ENCODE measurements around the gene FOXN3. TPM values are rescaled to one million over a fixed set of nuclear protein-coding genes. Genes with fewer than 3 reads are reported as not detected.

The FOXN3 gene
- total and polyA plus RNA-seq, 3 experiments from 2014 or later: 73.9 to 136 (median 74.8) TPM

GRCh38 chr14:89284333-89285058 is 132.5 kb downstream of the FOXN3 start:
- Mint-ChIP-seq H3K4me1 (peaks cover 48 to 62% (median 53%) of the 10 kb centered on the region in 3 donors), H3K9me3 (no peaks in the 10 kb centered on the region), H3K36me3 (peaks cover 0 to 19% (median 3%) of the 10 kb centered on the region in 3 donors), H3K27me3 (no peaks in the 10 kb centered on the region), H3K27ac (no peak overlapping the region), H3K4me3 (no peak overlapping the region)
- Histone ChIP-seq H3K9me3 (ENCODE audit: low read length) (no peaks in the 10 kb centered on the region), H3K4me3 (ENCODE audit: low read length) (no peak overlapping the region), H3K4me1 (ENCODE audit: insufficient read depth, low read length) (peaks cover 12% of the 10 kb centered on the region), H3K36me3 (ENCODE audit: insufficient read depth, low read length) (peaks cover 7% of the 10 kb centered on the region), H3K27me3 (ENCODE audit: insufficient read depth, low read length, poor library complexity, severe bottlenecking) (no peaks in the 10 kb centered on the region), H3K27ac (ENCODE audit: low read depth, low read length) (no peak overlapping the region)
- DNase-seq: no peak
- CTCF ChIA-PET: no interaction called here
- POLR2A ChIA-PET: no interaction called here

DNA sequence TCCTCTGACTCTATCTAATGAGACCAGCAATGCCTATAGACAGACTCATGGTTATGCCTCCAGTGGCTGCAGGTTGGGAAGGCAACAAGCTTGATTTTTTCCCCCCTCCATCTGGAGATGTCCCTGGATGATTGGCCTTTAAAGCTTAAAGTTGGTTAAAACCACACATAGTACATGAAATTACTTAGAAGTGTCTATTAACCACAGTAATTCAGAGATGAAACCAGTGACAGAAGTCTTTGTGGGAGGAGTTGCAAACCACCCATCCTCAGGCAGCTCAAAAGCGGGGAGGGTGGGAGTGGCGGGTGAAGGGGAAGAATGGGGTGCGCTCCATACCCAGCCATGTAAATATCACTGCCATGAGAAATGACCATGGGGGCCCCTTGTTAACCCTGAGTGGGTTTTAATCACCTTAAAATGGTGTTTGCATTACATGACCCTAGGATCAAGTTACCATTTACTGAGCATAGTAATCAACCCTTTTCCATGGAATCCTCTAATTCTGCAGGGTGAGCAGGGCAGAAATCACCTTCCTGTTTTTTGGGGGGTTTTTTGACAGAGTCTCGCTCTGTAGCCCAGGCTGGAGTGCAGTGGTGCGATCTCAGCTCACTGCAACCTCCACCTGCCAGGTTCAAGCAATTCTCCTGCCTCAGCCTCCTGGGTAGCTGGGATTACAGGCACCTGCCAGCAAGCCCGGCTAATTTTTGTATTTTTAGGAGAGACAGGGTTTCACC is 133.5 kb downstream of the FOXN3 start:
- H3K4me1 Mint-ChIP-seq: peaks cover 51 to 70% (median 63%) of the 10 kb centered on the region in 3 donors
- DNase-seq: peak in 1 of 5 donors; percentile 14
- H3K36me3 Mint-ChIP-seq: peaks cover 0 to 28% (median 7%) of the 10 kb centered on the region in 3 donors
- no peak overlapping the region for H3K4me3 ChIP-seq (ENCODE audit: low read length)
- H3K27me3 Mint-ChIP-seq: no peaks in the 10 kb centered on the region
- peaks cover 7% of the 10 kb centered on the region for H3K36me3 ChIP-seq (ENCODE audit: insufficient read depth, low read length)
- peaks cover 12% of the 10 kb centered on the region for H3K4me1 ChIP-seq (ENCODE audit: insufficient read depth, low read length)
- no peaks in the 10 kb centered on the region for H3K27me3 ChIP-seq (ENCODE audit: insufficient read depth, low read length, poor library complexity, severe bottlenecking)
- ChIA-PET POLR2A (interaction anchor here (0.7 kb wide), 1 partner anchor 134 kb away, joined by 3 read pairs; no protein-coding TSS in a partner anchor), CTCF (no interaction called here)
- H3K9me3 ChIP-seq (ENCODE audit: low read length): no peaks in the 10 kb centered on the region
- H3K9me3 Mint-ChIP-seq: no peaks in the 10 kb centered on the region
- no peak overlapping the region for H3K27ac ChIP-seq (ENCODE audit: low read depth, low read length)
- peak overlapping the region in 3 of 8 donors; percentile 5 to 18 (median 17) for H3K27ac Mint-ChIP-seq
- peak overlapping the region in 2 of 7 donors; percentile 17 to 48 for H3K4me3 Mint-ChIP-seq

GRCh38 chr14:89282191-89282590 is 134.8 kb downstream of the FOXN3 start:
- ChIA-PET CTCF (no interaction called here), POLR2A (no interaction called here)
- peaks cover 0 to 30% (median 8%) of the 10 kb centered on the region in 3 donors for H3K36me3 Mint-ChIP-seq

DNA sequence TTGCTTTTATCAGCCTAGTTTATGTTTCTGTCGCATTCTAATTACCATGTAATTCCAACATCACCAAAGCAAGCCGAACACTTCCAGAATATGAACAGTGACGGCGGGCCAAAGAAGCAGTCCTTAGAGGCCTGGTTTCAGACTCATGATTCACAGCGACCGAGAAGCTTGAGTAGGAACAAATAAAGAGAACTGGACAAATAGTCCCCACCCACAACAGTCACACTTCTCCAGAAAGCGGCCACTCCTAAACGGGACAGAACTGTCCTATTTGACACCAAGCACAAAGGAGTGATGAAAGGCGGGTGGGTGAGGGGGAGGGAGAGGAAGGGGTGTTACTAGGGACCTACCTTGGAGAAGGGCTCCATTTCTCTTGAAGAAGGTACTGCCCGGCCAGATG is 136.4 kb downstream of the FOXN3 start:
- Mint-ChIP-seq H3K36me3 (peaks cover 0 to 33% (median 8%) of the 10 kb centered on the region in 3 donors), H3K27ac (no peak overlapping the region), H3K4me1 (peaks cover 67 to 87% (median 80%) of the 10 kb centered on the region in 3 donors), H3K4me3 (no peak overlapping the region), H3K27me3 (no peaks in the 10 kb centered on the region), H3K9me3 (no peaks in the 10 kb centered on the region)
- Histone ChIP-seq H3K4me1 (ENCODE audit: insufficient read depth, low read length) (peaks cover 25% of the 10 kb centered on the region), H3K9me3 (ENCODE audit: low read length) (no peaks in the 10 kb centered on the region), H3K4me3 (ENCODE audit: low read length) (no peak overlapping the region), H3K36me3 (ENCODE audit: insufficient read depth, low read length) (peaks cover 7% of the 10 kb centered on the region), H3K27ac (ENCODE audit: low read depth, low read length) (no peak overlapping the region), H3K27me3 (ENCODE audit: insufficient read depth, low read length, poor library complexity, severe bottlenecking) (no peaks in the 10 kb centered on the region)
- ChIA-PET POLR2A (no interaction called here), CTCF (no interaction called here)
- no peak for DNase-seq

More at GRCh38 chr14:89282191-89282590, 134.8 kb downstream of the FOXN3 start:
- H3K27ac ChIP-seq (ENCODE audit: low read depth, low read length): no peak overlapping the region
- no peak overlapping the region for H3K4me3 ChIP-seq (ENCODE audit: low read length)
- peaks cover 7% of the 10 kb centered on the region for H3K36me3 ChIP-seq (ENCODE audit: insufficient read depth, low read length)
- no peaks in the 10 kb centered on the region for H3K27me3 ChIP-seq (ENCODE audit: insufficient read depth, low read length, poor library complexity, severe bottlenecking)
- Mint-ChIP-seq H3K4me1 (peaks cover 56 to 76% (median 72%) of the 10 kb centered on the region in 3 donors), H3K27ac (no peak overlapping the region), H3K9me3 (no peaks in the 10 kb centered on the region), H3K27me3 (no peaks in the 10 kb centered on the region), H3K4me3 (no peak overlapping the region)
- peaks cover 12% of the 10 kb centered on the region for H3K4me1 ChIP-seq (ENCODE audit: insufficient read depth, low read length)
- no peaks in the 10 kb centered on the region for H3K9me3 ChIP-seq (ENCODE audit: low read length)
- no peak for DNase-seq

GRCh38 chr14:89279649-89280232 is 137.3 kb downstream of the FOXN3 start:
- H3K4me1 Mint-ChIP-seq: peaks cover 70 to 87% (median 82%) of the 10 kb centered on the region in 3 donors
- Histone ChIP-seq H3K4me3 (ENCODE audit: low read length) (no peak overlapping the region), H3K27ac (ENCODE audit: low read depth, low read length) (no peak overlapping the region), H3K4me1 (ENCODE audit: insufficient read depth, low read length) (peaks cover 28% of the 10 kb centered on the region), H3K9me3 (ENCODE audit: low read length) (no peaks in the 10 kb centered on the region), H3K27me3 (ENCODE audit: insufficient read depth, low read length, poor library complexity, severe bottlenecking) (no peaks in the 10 kb centered on the region), H3K36me3 (ENCODE audit: insufficient read depth, low read length) (peaks cover 7% of the 10 kb centered on the region)
- no peak overlapping the region for H3K4me3 Mint-ChIP-seq
- CTCF ChIA-PET: no interaction called here
- POLR2A ChIA-PET: no interaction called here
- H3K27me3 Mint-ChIP-seq: no peaks in the 10 kb centered on the region
- no peaks in the 10 kb centered on the region for H3K9me3 Mint-ChIP-seq
- DNase-seq: no peak
- no peak overlapping the region for H3K27ac Mint-ChIP-seq
- H3K36me3 Mint-ChIP-seq: peaks cover 0 to 36% (median 9%) of the 10 kb centered on the region in 3 donors

GRCh38 chr14:89277203-89277602 is 139.8 kb downstream of the FOXN3 start:
- DNase-seq: no peak

GRCh38 chr14:89276424-89276975 is 140.5 kb downstream of the FOXN3 start:
- peak overlapping the region in 3 of 7 donors; percentile 18 to 49 (median 44) for H3K4me3 Mint-ChIP-seq
- Histone ChIP-seq H3K4me1 (ENCODE audit: insufficient read depth, low read length) (peaks cover 17% of the 10 kb centered on the region), H3K4me3 (ENCODE audit: low read length) (no peak overlapping the region), H3K27me3 (ENCODE audit: insufficient read depth, low read length, poor library complexity, severe bottlenecking) (no peaks in the 10 kb centered on the region), H3K36me3 (ENCODE audit: insufficient read depth, low read length) (peaks cover 7% of the 10 kb centered on the region), H3K27ac (ENCODE audit: low read depth, low read length) (no peak overlapping the region), H3K9me3 (ENCODE audit: low read length) (no peaks in the 10 kb centered on the region)
- POLR2A ChIA-PET: no interaction called here
- H3K27me3 Mint-ChIP-seq: no peaks in the 10 kb centered on the region
- H3K36me3 Mint-ChIP-seq: peaks cover 0 to 38% (median 11%) of the 10 kb centered on the region in 3 donors
- H3K4me1 Mint-ChIP-seq: peaks cover 66 to 80% (median 75%) of the 10 kb centered on the region in 3 donors
- no peaks in the 10 kb centered on the region for H3K9me3 Mint-ChIP-seq
- CTCF ChIA-PET: no interaction called here
- DNase-seq: peak in 2 of 5 donors; percentile 1 to 4
- peak overlapping the region; percentile 10 to 94 (median 76) for H3K27ac Mint-ChIP-seq

More at GRCh38 chr14:89277203-89277602, 139.8 kb downstream of the FOXN3 start:
- Histone ChIP-seq H3K9me3 (ENCODE audit: low read length) (no peaks in the 10 kb centered on the region), H3K4me3 (ENCODE audit: low read length) (no peak overlapping the region), H3K4me1 (ENCODE audit: insufficient read depth, low read length) (peaks cover 17% of the 10 kb centered on the region), H3K27ac (ENCODE audit: low read depth, low read length) (no peak overlapping the region), H3K36me3 (ENCODE audit: insufficient read depth, low read length) (peaks cover 7% of the 10 kb centered on the region), H3K27me3 (ENCODE audit: insufficient read depth, low read length, poor library complexity, severe bottlenecking) (no peaks in the 10 kb centered on the region)
- Mint-ChIP-seq H3K27ac (peak overlapping the region in 2 of 8 donors; percentile 38 to 94), H3K4me3 (no peak overlapping the region), H3K27me3 (no peaks in the 10 kb centered on the region), H3K36me3 (peaks cover 0 to 38% (median 11%) of the 10 kb centered on the region in 3 donors), H3K9me3 (no peaks in the 10 kb centered on the region), H3K4me1 (peaks cover 66 to 84% (median 77%) of the 10 kb centered on the region in 3 donors)
- CTCF ChIA-PET: no interaction called here
- POLR2A ChIA-PET: no interaction called here

All from CD8-positive, alpha-beta memory T cell (primary cell).